Peyer's patch (tissue), 4 donors: Measurements from ENCODE around the gene RPRD2. TPM values are rescaled to one million over a fixed set of nuclear protein-coding genes. Genes with fewer than 3 reads are reported as not detected.

ENCODE experiments used
- DNase-seq, 3 donors: peaks; one replicate each; pipeline ENCODE4 v3.0.0-alpha.2; 2017 to 2019
- H3K27ac ChIP-seq, 4 donors: fragments of 200-600 bp; sonication (generic); one replicate each; pipeline ENCODE4 v1.5.1; 2016 to 2019
- H3K27me3 ChIP-seq, 2 donors: fragments of 200-600 bp; sonication (generic); one replicate each; pipeline ENCODE4 v1.5.1; 2019
- H3K36me3 ChIP-seq, 3 donors: fragments of 200-600 bp; sonication (generic); one replicate each; pipeline ENCODE4 v1.5.1; 2016 to 2019
- H3K4me1 ChIP-seq, 4 donors: fragments of 200-600 bp; sonication (generic); one replicate each; pipeline ENCODE4 v1.5.1; 2016 to 2019
- H3K4me3 ChIP-seq, 4 donors: fragments of 200-600 bp; sonication (generic); 1 replicate in 3 of 4; 2 replicates in 1 of 4; pipeline ENCODE4 v1.5.1; 2016 to 2019; ENCODE audit warnings: mild to moderate bottlenecking in 1 of 4
- H3K9me3 ChIP-seq, 4 donors: fragments of 200-600 bp; sonication (generic); one replicate each; pipeline ENCODE4 v1.5.1; 2016 to 2019; ENCODE audit warnings: mild to moderate bottlenecking in 1 of 4
- POLR2A ChIP-seq, 2 donors: fragments of 450-650 bp; IDR thresholded peaks; one replicate each; pipeline ENCODE4 v1.5.1; 2017; ENCODE audit warnings: antibody characterized with exemption in 2 of 2, mild to moderate bottlenecking in 2 of 2, moderate library complexity in 2 of 2
- total RNA-seq, 4 donors: library from RNA; depleted of rRNA; stranded (reverse); fragments of >200 nt; gene quantifications; one replicate each; pipeline ENCODE4 v1.1.0, GENCODE V29; 2016
- TF ChIP-seq, protein P1 (sequence below), 6 experiments: fragments of 450-650 bp in 4 of 6; fragments of 200-600 bp in 2 of 6; sonication (generic) in 1 of 6; IDR thresholded peaks; one replicate each; pipeline ENCODE4 v1.5.1; 2017 to 2019; ENCODE audit warnings: antibody characterized with exemption in 6 of 6, mild to moderate bottlenecking in 3 of 6, moderate library complexity in 1 of 6

Gene RPRD2
- total RNA-seq, 4 donors from 2014 or later = 21.5 to 44.6 (median 28.2) TPM

DNA sequence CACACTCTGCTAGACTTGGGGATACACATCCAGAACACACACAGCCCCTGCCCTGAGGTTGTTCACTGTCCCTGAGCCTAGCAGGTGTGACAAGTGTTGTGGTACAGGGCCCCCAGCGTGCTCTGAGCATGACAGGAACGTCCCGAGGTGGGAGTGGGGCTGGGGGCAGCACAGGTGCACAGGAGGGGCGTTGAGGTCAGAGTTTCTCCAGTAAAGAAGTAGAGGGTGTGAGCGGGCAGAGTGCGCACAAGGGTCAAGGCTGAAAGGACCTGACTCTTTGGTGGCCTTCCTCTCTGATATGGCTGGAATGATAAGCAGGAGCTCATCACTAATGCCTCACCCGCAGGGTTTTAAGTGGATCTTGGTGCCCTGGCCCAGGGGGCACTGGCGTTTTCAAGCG, 150.3 kb downstream of the RPRD2 start:
- DNase-seq = no peak
- peaks cover 0 to 5% (median 0%) of the 10 kb centered on the region in 3 donors for H3K36me3 ChIP-seq
- H3K27ac ChIP-seq = no peak overlapping the region
- no peaks in the 10 kb centered on the region for H3K27me3 ChIP-seq
- peaks cover 0 to 7% (median 4%) of the 10 kb centered on the region in 4 donors for H3K4me1 ChIP-seq
- H3K4me3 ChIP-seq = no peak overlapping the region
- no peak for TF ChIP-seq POLR2A (IDR thresholded peaks at IDR 0.05)
- TF ChIP-seq, protein P1, sequence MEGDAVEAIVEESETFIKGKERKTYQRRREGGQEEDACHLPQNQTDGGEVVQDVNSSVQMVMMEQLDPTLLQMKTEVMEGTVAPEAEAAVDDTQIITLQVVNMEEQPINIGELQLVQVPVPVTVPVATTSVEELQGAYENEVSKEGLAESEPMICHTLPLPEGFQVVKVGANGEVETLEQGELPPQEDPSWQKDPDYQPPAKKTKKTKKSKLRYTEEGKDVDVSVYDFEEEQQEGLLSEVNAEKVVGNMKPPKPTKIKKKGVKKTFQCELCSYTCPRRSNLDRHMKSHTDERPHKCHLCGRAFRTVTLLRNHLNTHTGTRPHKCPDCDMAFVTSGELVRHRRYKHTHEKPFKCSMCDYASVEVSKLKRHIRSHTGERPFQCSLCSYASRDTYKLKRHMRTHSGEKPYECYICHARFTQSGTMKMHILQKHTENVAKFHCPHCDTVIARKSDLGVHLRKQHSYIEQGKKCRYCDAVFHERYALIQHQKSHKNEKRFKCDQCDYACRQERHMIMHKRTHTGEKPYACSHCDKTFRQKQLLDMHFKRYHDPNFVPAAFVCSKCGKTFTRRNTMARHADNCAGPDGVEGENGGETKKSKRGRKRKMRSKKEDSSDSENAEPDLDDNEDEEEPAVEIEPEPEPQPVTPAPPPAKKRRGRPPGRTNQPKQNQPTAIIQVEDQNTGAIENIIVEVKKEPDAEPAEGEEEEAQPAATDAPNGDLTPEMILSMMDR (IDR thresholded peaks at IDR 0.05) = no peak
- no peaks in the 10 kb centered on the region for H3K9me3 ChIP-seq

DNA sequence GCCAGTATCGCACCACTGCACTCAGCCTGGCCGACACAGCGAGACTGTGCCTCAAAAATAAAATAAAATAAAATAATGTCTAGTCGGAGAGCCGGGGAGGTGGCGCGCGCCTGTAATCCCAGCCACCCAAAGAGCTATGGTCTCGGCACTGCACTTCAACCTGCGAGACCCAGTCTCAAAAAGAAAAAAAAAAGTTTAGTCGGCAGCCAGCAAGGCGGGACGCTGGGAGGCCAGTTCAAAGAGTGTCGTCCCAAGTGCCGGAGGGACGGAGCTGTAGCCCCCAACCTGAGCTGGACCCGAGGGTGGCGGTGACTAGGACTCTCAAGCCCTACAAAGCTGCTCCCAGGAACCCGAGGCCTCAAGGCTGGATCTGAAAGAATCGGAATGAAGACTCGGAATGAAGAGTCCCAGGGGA, 151.0 kb downstream of the RPRD2 start:
- Histone ChIP-seq H3K27ac (peak overlapping the region; percentile 33 to 86 (median 81)), H3K9me3 (no peaks in the 10 kb centered on the region), H3K36me3 (peaks cover 0 to 5% (median 0%) of the 10 kb centered on the region in 3 donors), H3K4me1 (peaks cover 0 to 7% (median 4%) of the 10 kb centered on the region in 4 donors), H3K27me3 (no peaks in the 10 kb centered on the region), H3K4me3 (peak overlapping the region; percentile 53 to 68 (median 62))
- peak in 1 of 3 donors; percentile 19 for DNase-seq
- no peak for TF ChIP-seq POLR2A (IDR thresholded peaks at IDR 0.05)
- TF ChIP-seq, protein P1 (IDR thresholded peaks at IDR 0.05) = no peak

DNA sequence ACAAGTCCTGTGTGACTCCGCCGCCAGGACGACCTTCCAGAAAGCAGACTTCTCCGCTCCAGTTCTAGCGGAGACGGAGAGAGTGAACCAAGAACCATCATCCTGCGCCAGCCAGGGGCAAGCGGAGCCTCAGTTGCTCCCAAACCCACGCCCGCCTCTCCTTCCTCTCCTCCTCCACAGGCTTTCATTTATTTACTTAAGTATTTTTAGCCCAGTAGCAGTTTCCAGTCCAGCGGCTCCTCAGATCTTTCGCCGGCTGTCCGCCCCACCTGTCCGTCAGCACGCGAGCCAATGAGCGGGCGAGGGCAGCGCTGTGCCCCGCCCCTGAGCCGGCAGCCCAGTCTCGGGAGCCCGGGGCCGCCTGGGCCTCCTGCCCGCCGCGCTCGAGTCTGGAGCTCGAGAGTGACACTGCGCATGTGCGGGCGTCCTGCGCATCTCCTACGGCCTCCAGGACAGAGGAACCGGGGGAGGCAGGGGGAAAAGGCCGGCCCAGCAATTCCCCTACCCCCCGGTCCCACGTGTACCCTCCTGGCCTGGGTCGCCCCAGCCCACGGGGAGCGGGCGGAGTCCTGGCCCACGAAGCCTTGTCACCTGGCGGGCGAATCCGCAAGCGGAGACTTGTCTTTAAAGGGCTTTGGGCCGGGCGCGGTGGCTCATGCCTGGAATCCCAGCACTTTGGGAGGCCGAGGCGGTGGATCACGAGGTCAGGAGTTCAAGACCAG, 151.5 kb downstream of the RPRD2 start, which contains the start of gene FALEC:
Gene FALEC (plus strand): TSS at position 425 of the 722 bp plus-strand sequence.
- Histone ChIP-seq H3K9me3 (no peaks in the 10 kb centered on the region), H3K36me3 (peaks cover 0 to 5% (median 0%) of the 10 kb centered on the region in 3 donors), H3K4me3 (peak within 1 kb of the TSS; percentile 53 to 68 (median 62)), H3K4me1 (peaks cover 0 to 7% (median 4%) of the 10 kb centered on the region in 4 donors), H3K27me3 (no peaks in the 10 kb centered on the region), H3K27ac (peak within 1 kb of the TSS; percentile 48 to 86 (median 81))
- DNase-seq = peak; percentile 91 to 97 (median 96)
- TF ChIP-seq, protein P1 (IDR thresholded peaks at IDR 0.05) = peak in 3 of 6 experiments; percentile 16 to 33 (median 25)
- TF ChIP-seq POLR2A (IDR thresholded peaks at IDR 0.05) = peak; percentile 15 to 23

DNA sequence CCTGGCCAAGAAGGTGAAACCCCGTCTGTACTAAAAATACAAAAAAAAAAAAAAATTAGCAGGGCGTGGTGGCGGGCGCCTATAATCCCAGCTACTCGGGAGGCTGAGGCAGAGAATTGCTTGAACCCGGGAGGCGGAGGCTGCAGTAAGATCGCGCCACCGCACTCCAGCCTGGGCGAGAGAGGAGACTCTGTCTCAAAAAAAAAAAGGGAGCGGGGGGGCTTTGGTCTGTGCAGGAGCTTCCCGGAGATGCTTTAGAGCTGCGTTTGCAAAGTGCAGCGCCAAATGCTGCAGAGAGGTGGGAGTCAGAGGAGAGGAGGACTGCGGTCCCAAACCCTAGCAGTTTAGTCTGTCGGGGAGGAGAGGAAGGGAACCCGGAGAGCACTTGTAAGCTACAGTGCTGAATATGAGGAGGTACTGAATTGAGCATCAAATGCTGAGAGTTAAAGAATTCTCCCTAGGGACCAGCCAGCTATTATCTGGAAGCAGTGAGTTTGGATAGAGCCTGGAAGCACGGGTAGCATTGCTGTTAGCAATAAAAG, 152.2 kb downstream of the RPRD2 start:
- peak overlapping the region; percentile 53 to 68 (median 62) for H3K4me3 ChIP-seq
- TF ChIP-seq, protein P1 (IDR thresholded peaks at IDR 0.05) = peak in 2 of 6 experiments; percentile 3
- no peak for TF ChIP-seq POLR2A (IDR thresholded peaks at IDR 0.05)
- H3K36me3 ChIP-seq = peaks cover 0 to 1% (median 0%) of the 10 kb centered on the region in 3 donors
- peaks cover 0 to 7% (median 4%) of the 10 kb centered on the region in 4 donors for H3K4me1 ChIP-seq
- DNase-seq = no peak
- H3K27ac ChIP-seq = peak overlapping the region; percentile 48 to 86 (median 81)
- H3K27me3 ChIP-seq = no peaks in the 10 kb centered on the region
- H3K9me3 ChIP-seq = no peaks in the 10 kb centered on the region

DNA sequence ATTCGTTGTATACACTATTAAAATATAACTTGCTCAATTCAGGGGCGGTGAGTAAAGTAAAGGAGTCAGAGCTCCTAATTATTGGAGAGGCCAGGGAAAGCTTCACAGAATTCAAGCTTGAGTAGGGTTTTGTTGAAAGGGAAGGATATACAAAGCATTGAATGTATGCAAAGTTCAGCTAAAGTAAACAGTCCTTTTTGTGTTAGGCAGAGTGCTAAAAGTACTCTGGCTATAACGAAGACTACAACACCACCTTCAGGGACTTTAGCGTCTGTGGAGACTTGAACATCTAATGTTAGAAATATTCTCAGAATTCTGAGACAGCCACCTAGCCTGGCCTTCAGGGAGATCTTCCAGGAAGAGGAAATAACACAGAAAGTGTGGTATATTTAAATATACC, 152.7 kb downstream of the RPRD2 start:
- Histone ChIP-seq H3K27me3 (no peaks in the 10 kb centered on the region), H3K27ac (peak overlapping the region in 2 of 4 donors; percentile 80 to 82), H3K4me3 (peak overlapping the region in 2 of 4 donors; percentile 61 to 62), H3K9me3 (no peaks in the 10 kb centered on the region), H3K36me3 (no peaks in the 10 kb centered on the region), H3K4me1 (peaks cover 0 to 7% (median 4%) of the 10 kb centered on the region in 4 donors)
- TF ChIP-seq POLR2A (IDR thresholded peaks at IDR 0.05) = no peak
- TF ChIP-seq, protein P1 (IDR thresholded peaks at IDR 0.05) = no peak
- DNase-seq = no peak
